OCI-LY3 (cell line): ENCODE results near the gene KCNMB1.

Experiments used
- H2AFZ ChIP-seq: fragments of 200-600, 300-600 bp; shearing (Covaris generic); 2 replicates; pipeline ENCODE4 v1.6.0; 2014; ENCODE audit warnings: antibody characterized with exemption, low read depth, low read length
- H3K27ac ChIP-seq: fragments of 200-600, 300-600 bp; sonication (generic); 2 replicates; pipeline ENCODE4 v1.5.1; 2014; ENCODE audit warnings: mild to moderate bottlenecking, low read length, moderate library complexity, mixed read lengths
- H3K27me3 ChIP-seq: fragments of 200-600, 300-600 bp; sonication (generic); 2 replicates; pipeline ENCODE4 v1.6.1; 2014; ENCODE audit warnings: low read depth, low read length, mixed read lengths
- H3K36me3 ChIP-seq: fragments of 200-600, 300-600 bp; sonication (generic); replicated peaks from 2 replicates; pipeline ENCODE3; 2014; ENCODE audit warnings: low read depth, low read length, mixed read lengths
- H3K4me1 ChIP-seq: fragments of 300-600, 200-600 bp; sonication (generic); 2 replicates; pipeline ENCODE4 v1.6.1; 2014; ENCODE audit warnings: low read length, mixed read lengths
- H3K4me2 ChIP-seq: fragments of 200-600, 300-600 bp; sonication (generic); 2 replicates; pipeline ENCODE4 v1.6.1; 2014; ENCODE audit warnings: low read length, mixed read lengths
- H3K4me3 ChIP-seq: fragments of 300-600, 200-600 bp; sonication (generic); 2 replicates; pipeline ENCODE4 v1.5.1; 2014; ENCODE audit warnings: antibody characterized with exemption, mild to moderate bottlenecking, low read length, moderate library complexity
- H3K79me2 ChIP-seq: fragments of 300-600, 200-600 bp; shearing (Covaris generic); 2 replicates; pipeline ENCODE4 v1.6.1; 2014; ENCODE audit warnings: mild to moderate bottlenecking, low read length, mixed read lengths
- H3K9ac ChIP-seq: fragments of 300-600, 200-600 bp; shearing (Covaris generic); 2 replicates; pipeline ENCODE4 v1.6.0; 2014; ENCODE audit warnings: mild to moderate bottlenecking, low read length, moderate library complexity
- H3K9me3 ChIP-seq: fragments of 200-600, 300-600 bp; shearing (Covaris generic); 2 replicates; pipeline ENCODE4 v1.6.1; 2014; ENCODE audit warnings: low read length, mixed read lengths; ENCODE audit not compliant: insufficient read depth
- H4K20me1 ChIP-seq: fragments of 200-600, 300-600 bp; sonication (generic); 2 replicates; pipeline ENCODE4 v1.6.1; 2016; ENCODE audit warnings: low read length, mixed read lengths; ENCODE audit not compliant: insufficient read depth
- EZH2phosphoT487 ChIP-seq: fragments of 200-600 bp; shearing (Covaris generic); IDR thresholded peaks from 2 replicates; pipeline ENCODE4 v1.6.1; 2018; ENCODE audit warnings: antibody characterized with exemption, mixed run types, low read depth
- TF ChIP-seq, protein P1 (sequence below): fragments of 200-600, 300-600 bp; sonication (generic); IDR thresholded peaks from 2 replicates; pipeline ENCODE4 v1.5.1; 2014; ENCODE audit warnings: antibody characterized with exemption, low read length, low read depth

The KCNMB1 gene

GRCh38 chr5:170342153-170342725 is 46.9 kb downstream of the KCNMB1 start:
- no peak overlapping the region for H2AFZ ChIP-seq
- peaks cover 25% of the 10 kb centered on the region for H3K4me1 ChIP-seq
- TF ChIP-seq EZH2phosphoT487: no peak
- TF ChIP-seq, protein P1, sequence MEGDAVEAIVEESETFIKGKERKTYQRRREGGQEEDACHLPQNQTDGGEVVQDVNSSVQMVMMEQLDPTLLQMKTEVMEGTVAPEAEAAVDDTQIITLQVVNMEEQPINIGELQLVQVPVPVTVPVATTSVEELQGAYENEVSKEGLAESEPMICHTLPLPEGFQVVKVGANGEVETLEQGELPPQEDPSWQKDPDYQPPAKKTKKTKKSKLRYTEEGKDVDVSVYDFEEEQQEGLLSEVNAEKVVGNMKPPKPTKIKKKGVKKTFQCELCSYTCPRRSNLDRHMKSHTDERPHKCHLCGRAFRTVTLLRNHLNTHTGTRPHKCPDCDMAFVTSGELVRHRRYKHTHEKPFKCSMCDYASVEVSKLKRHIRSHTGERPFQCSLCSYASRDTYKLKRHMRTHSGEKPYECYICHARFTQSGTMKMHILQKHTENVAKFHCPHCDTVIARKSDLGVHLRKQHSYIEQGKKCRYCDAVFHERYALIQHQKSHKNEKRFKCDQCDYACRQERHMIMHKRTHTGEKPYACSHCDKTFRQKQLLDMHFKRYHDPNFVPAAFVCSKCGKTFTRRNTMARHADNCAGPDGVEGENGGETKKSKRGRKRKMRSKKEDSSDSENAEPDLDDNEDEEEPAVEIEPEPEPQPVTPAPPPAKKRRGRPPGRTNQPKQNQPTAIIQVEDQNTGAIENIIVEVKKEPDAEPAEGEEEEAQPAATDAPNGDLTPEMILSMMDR: no peak
- H3K36me3 ChIP-seq: no peaks in the 10 kb centered on the region
- no peaks in the 10 kb centered on the region for H4K20me1 ChIP-seq
- H3K9ac ChIP-seq: no peak overlapping the region
- peaks cover 28% of the 10 kb centered on the region for H3K27me3 ChIP-seq
- H3K9me3 ChIP-seq: peaks cover 7% of the 10 kb centered on the region
- no peak overlapping the region for H3K27ac ChIP-seq
- H3K4me3 ChIP-seq: no peak overlapping the region
- H3K4me2 ChIP-seq: no peak overlapping the region
- no peaks in the 10 kb centered on the region for H3K79me2 ChIP-seq

DNA sequence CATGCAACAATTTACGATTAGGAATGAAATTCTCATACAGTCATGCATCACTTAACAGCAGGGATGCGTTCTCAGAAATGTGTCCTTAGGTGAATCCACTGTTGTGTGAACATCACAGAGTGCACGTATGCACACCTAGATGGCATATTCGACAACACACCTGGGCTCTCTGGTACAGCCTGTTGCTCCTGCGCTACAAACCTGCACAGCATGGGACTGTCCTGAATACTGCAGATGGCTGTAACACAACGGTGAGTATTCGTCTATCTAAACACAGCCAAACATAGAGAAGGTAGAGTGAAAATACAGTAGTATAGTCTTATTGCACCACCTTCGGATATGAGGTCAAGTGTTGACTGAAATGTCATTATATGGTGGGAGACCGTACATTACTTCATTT is 47.6 kb downstream of the KCNMB1 start:
- Histone ChIP-seq H2AFZ (no peak overlapping the region), H3K4me3 (no peak overlapping the region), H3K79me2 (no peaks in the 10 kb centered on the region), H3K27ac (no peak overlapping the region), H3K9me3 (peaks cover 7% of the 10 kb centered on the region), H3K36me3 (no peaks in the 10 kb centered on the region), H3K27me3 (peaks cover 21% of the 10 kb centered on the region), H3K4me2 (no peak overlapping the region), H3K9ac (no peak overlapping the region), H3K4me1 (peaks cover 25% of the 10 kb centered on the region), H4K20me1 (no peaks in the 10 kb centered on the region)
- TF ChIP-seq EZH2phosphoT487: no peak
- TF ChIP-seq, protein P1: no peak

DNA sequence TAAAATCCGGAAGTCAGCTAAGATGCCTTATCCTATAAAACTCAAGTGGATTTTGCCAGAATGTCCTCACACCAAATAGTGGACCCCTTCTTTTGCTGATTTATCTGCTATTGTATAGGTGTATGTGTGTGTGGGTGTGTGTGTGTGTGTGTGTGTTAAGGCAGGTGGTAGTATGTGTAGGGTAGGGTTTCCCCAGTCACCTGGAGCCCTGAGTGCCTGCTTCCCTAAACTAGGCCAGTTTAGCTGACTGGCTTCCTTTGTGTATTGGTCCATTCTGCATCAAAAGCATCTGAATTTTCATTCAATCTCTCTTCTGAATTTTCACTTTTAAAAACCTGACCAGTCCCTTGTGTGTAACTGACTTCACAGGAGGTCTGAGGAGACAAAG is 49.4 kb downstream of the KCNMB1 start:
- H3K4me2 ChIP-seq: no peak overlapping the region
- no peak overlapping the region for H3K4me3 ChIP-seq
- no peaks in the 10 kb centered on the region for H3K79me2 ChIP-seq
- no peaks in the 10 kb centered on the region for H3K36me3 ChIP-seq
- peaks cover 15% of the 10 kb centered on the region for H3K4me1 ChIP-seq
- H2AFZ ChIP-seq: no peak overlapping the region
- H3K27me3 ChIP-seq: peaks cover 15% of the 10 kb centered on the region
- H4K20me1 ChIP-seq: no peaks in the 10 kb centered on the region
- no peak overlapping the region for H3K27ac ChIP-seq
- no peak for TF ChIP-seq EZH2phosphoT487
- TF ChIP-seq, protein P1: no peak
- H3K9ac ChIP-seq: no peak overlapping the region
- peaks cover 7% of the 10 kb centered on the region for H3K9me3 ChIP-seq

DNA sequence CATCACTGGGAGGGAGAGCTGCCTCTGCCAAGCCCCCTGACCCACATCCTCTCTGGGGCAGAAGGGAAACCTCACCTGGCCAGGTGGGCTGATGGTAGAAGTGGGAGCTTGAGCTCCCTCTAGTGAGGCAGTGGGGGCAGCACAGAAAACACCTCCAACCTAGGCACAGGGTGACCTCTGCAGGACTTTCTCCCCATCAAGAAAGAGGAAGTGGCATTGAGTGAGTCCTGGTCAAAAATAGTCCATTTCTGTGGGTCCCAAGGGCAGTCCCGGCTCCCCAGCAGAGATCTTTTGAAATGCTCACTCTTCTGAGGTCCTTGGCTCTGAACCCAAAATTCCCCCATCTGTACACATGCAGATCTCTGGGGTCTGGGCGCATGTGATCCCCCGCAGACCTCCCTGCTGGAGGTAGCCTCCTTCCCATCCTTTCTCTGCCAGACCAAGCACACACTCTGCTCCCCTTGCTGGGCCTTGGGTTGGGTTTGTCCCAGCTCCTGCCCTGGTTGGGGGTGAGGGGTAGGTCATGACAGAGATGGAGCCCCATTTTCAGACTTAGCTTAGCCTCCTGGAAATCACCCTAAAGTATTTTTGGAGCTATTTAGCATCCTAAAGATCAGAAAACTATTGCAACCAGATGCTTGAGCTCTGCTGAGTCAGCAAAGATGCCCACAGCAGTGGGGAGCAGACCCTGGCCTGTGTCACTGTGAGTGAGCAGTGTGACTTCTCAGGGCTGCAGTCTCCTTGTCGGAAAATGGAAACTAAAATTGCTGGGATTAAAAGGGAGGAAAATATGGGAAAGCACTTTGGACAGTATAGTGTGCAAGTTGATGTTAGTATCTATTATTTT is 50.0 kb downstream of the KCNMB1 start:
- Histone ChIP-seq H4K20me1 (no peaks in the 10 kb centered on the region), H3K36me3 (no peaks in the 10 kb centered on the region), H3K9ac (no peak overlapping the region), H2AFZ (no peak overlapping the region), H3K27me3 (peaks cover 12% of the 10 kb centered on the region), H3K4me1 (peaks cover 16% of the 10 kb centered on the region), H3K79me2 (no peaks in the 10 kb centered on the region), H3K9me3 (peaks cover 7% of the 10 kb centered on the region), H3K27ac (no peak overlapping the region), H3K4me3 (no peak overlapping the region), H3K4me2 (no peak overlapping the region)
- TF ChIP-seq, protein P1: peak; percentile 88
- TF ChIP-seq EZH2phosphoT487: no peak
